ENCODE data around the gene CASR. TPM values are rescaled to one million over a fixed set of nuclear protein-coding genes. Genes with fewer than 3 reads are reported as not detected.

Gene CASR
- polyA plus RNA-seq, 1 of the 3 experiments (the other 2 are of a cell fraction), result not detected

- 0% methylated on average over 3 of the region's 3 CpGs for whole genome bisulfite sequencing (ENCODE audit: low lambda C conversion rate)
- Histone ChIP-seq H3K4me3 (ENCODE audit: low read depth in 2 of 2, low read length in 1 of 2) (no peak overlapping the region), H3K27ac (ENCODE audit: low read depth in 2 of 2, low read length in 1 of 2) (no peak overlapping the region), H3K4me2 (no peak overlapping the region), H3F3A (replicated peaks; ENCODE audit: insufficient read depth) (no peaks in the 10 kb centered on the region), H3K4me1 (ENCODE audit: control insufficient read depth in 1 of 2, insufficient read depth in 2 of 2, low read depth in 1 of 2, low read length in 1 of 2) (no peaks in the 10 kb centered on the region), H3K27me3 (ENCODE audit: insufficient read depth) (no peaks in the 10 kb centered on the region; the same call in 1 of the 2 replicates), H3K36me3 (replicated peaks in 1 of 2; ENCODE audit: control insufficient read depth in 1 of 2, insufficient read depth in 2 of 2, low read length in 1 of 2) (no peaks in the 10 kb centered on the region), H4K20me1 (ENCODE audit: insufficient read depth) (no peaks in the 10 kb centered on the region), H3K9ac (no peak overlapping the region), H3K9me2 (no peaks in the 10 kb centered on the region), H3K79me2 (ENCODE audit: insufficient read depth) (no peaks in the 10 kb centered on the region), H2AFZ (ENCODE audit: low read depth) (no peak overlapping the region), H3K9me3 (no peaks in the 10 kb centered on the region)
- TF ChIP-seq FOXJ3 (CRISPR knock-in tag; IDR thresholded peaks at IDR 0.05) (no peak), TEAD4 (IDR thresholded peaks at IDR 0.05; ENCODE audit: borderline replicate concordance, insufficient read depth) (no peak), PBX3 (IDR thresholded peaks at IDR 0.05) (no peak), EP300 (IDR thresholded peaks at IDR 0.05; ENCODE audit: borderline replicate concordance in 1 of 2, low read depth in 1 of 2, low read length in 1 of 2) (no peak), ZBTB33 (IDR thresholded peaks at IDR 0.05; ENCODE audit: borderline replicate concordance, low read depth) (no peak), RXRA (IDR thresholded peaks at IDR 0.05; ENCODE audit: borderline replicate concordance, low read depth) (no peak), REST (IDR thresholded peaks at IDR 0.05; ENCODE audit: low read depth, low read length) (no peak), TCF12 (IDR thresholded peaks at IDR 0.05) (no peak), RFX5 (IDR thresholded peaks at IDR 0.05; ENCODE audit: low read length) (no peak), IRF3 (IDR thresholded peaks at IDR 0.05; ENCODE audit: low read depth, low read length) (no peak)
- DNase-seq, result no peak
- CTCF ChIA-PET, result no interaction called here
- POLR2A ChIA-PET, result no interaction called here
Observed at GRCh38 chr3:122271246-122271898, 87.9 kb downstream of the CASR start.
